ENCODE data around the gene CARS1. TPM values are rescaled to one million over a fixed set of nuclear protein-coding genes. Genes with fewer than 3 reads are reported as not detected.

The CARS1 gene
- polyA plus RNA-seq, 3 donors = 30.9 to 46.8 (median 35.7) TPM

DNA sequence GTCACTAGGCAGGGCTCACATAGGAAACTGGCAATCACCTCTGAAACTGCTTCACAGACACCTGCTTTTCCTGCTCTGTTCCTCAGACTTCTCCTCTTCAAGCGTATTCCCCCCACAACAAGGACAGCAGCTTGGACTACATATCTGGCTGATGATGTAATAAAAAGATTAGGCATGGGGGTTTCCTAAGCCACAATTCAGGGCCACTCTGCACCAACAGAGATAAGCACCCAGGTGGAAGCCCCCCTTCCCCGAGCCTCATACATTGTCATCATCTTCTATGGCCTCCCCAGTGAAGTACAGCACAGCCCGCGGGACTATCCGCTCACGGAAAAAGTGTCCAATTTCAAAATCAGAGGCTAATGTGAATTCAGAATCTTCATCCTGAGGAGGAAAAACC lies 103.0 kb downstream of the CARS1 start:
- intact Hi-C loops (cut with micrococcal nuclease) = no loop called here
- Histone ChIP-seq H3K9ac (ENCODE audit: insufficient read depth, low read length, poor library complexity, severe bottlenecking) (no peak overlapping the region), H3K27ac (ENCODE audit: low read depth in 1 of 2, low read length in 2 of 2) (peak overlapping the region in 1 of 2 donors; percentile 17), H3K4me2 (replicated peaks; ENCODE audit: extremely low read depth, low read length, poor library complexity, severe bottlenecking) (no peak overlapping the region), H3K36me3 (replicated peaks in 1 of 2; ENCODE audit: control insufficient read depth in 1 of 2, insufficient read depth in 2 of 2, low read length in 2 of 2) (peaks cover 83 to 94% of the 10 kb centered on the region in 2 donors), H3K4me3 (replicated peaks in 1 of 3; ENCODE audit: low read depth in 2 of 3, low read length in 3 of 3) (no peak overlapping the region), H4K20me1 (ENCODE audit: insufficient read depth, low read length) (peaks cover 9% of the 10 kb centered on the region), H3K27me3 (ENCODE audit: control insufficient read depth in 2 of 2, insufficient read depth in 2 of 2, low read length in 2 of 2) (no peaks in the 10 kb centered on the region), H3K9me3 (replicated peaks in 1 of 2; ENCODE audit: control insufficient read depth in 1 of 2, insufficient read depth in 1 of 2, low read length in 2 of 2) (no peaks in the 10 kb centered on the region), H3K4me1 (ENCODE audit: control insufficient read depth in 1 of 2, insufficient read depth in 2 of 2, low read length in 2 of 2) (peaks cover 29 to 37% of the 10 kb centered on the region in 2 donors), H3K79me2 (ENCODE audit: insufficient read depth, low read length) (peaks cover 5% of the 10 kb centered on the region), H2AFZ (ENCODE audit: insufficient read depth, low read depth, low read length, poor library complexity, severe bottlenecking) (no peak overlapping the region)
- TF ChIP-seq, protein P1, sequence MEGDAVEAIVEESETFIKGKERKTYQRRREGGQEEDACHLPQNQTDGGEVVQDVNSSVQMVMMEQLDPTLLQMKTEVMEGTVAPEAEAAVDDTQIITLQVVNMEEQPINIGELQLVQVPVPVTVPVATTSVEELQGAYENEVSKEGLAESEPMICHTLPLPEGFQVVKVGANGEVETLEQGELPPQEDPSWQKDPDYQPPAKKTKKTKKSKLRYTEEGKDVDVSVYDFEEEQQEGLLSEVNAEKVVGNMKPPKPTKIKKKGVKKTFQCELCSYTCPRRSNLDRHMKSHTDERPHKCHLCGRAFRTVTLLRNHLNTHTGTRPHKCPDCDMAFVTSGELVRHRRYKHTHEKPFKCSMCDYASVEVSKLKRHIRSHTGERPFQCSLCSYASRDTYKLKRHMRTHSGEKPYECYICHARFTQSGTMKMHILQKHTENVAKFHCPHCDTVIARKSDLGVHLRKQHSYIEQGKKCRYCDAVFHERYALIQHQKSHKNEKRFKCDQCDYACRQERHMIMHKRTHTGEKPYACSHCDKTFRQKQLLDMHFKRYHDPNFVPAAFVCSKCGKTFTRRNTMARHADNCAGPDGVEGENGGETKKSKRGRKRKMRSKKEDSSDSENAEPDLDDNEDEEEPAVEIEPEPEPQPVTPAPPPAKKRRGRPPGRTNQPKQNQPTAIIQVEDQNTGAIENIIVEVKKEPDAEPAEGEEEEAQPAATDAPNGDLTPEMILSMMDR (IDR thresholded peaks at IDR 0.05) = no peak
- Mint-ChIP-seq H3K36me3 (peaks cover 89 to 98% of the 10 kb centered on the region in 2 donors), H3K27ac (peak overlapping the region in 2 of 7 donors; percentile 19 to 57), H3K9me3 (no peaks in the 10 kb centered on the region), H3K4me1 (peaks cover 29% of the 10 kb centered on the region), H3K27me3 (ENCODE audit: low read depth in 3 of 3) (peaks cover 0 to 3% (median 0%) of the 10 kb centered on the region in 3 donors), H3K4me3 (no peak overlapping the region)
- WGBS (ENCODE audit: insufficient coverage) = 89% methylated on average over 5 of the region's 6 CpGs
- no peak for DNase-seq

DNA sequence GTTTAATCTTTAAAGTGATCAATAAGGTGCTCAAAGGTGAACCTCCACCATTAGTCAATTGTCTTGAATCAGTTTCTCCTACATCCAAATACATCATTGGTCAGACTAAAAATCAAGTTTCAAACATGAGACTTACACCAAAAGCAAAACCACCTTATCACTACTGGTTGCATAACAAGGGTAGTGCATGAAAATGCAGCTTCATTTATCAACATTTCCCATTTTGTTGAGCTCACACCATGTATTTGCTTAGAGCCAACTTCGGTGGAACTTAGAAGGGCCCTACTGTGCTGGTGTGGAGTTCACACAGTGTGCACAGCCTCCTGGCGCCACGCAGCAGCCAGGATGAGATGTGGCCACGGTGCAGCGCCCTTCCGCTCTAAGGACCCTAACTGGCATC lies 104.9 kb downstream of the CARS1 start:
- Histone ChIP-seq H3K4me2 (replicated peaks; ENCODE audit: extremely low read depth, low read length, poor library complexity, severe bottlenecking) (no peak overlapping the region), H2AFZ (ENCODE audit: insufficient read depth, low read depth, low read length, poor library complexity, severe bottlenecking) (no peak overlapping the region), H3K9ac (ENCODE audit: insufficient read depth, low read length, poor library complexity, severe bottlenecking) (no peak overlapping the region), H3K36me3 (replicated peaks in 1 of 2; ENCODE audit: control insufficient read depth in 1 of 2, insufficient read depth in 2 of 2, low read length in 2 of 2) (peaks cover 90 to 98% of the 10 kb centered on the region in 2 donors), H3K4me1 (ENCODE audit: control insufficient read depth in 1 of 2, insufficient read depth in 2 of 2, low read length in 2 of 2) (peaks cover 11 to 18% of the 10 kb centered on the region in 2 donors), H4K20me1 (ENCODE audit: insufficient read depth, low read length) (peaks cover 4% of the 10 kb centered on the region), H3K9me3 (replicated peaks in 1 of 2; ENCODE audit: control insufficient read depth in 1 of 2, insufficient read depth in 1 of 2, low read length in 2 of 2) (no peaks in the 10 kb centered on the region), H3K79me2 (ENCODE audit: insufficient read depth, low read length) (peaks cover 5% of the 10 kb centered on the region), H3K27ac (ENCODE audit: low read depth in 1 of 2, low read length in 2 of 2) (peak overlapping the region in 1 of 2 donors; percentile 45), H3K4me3 (replicated peaks in 1 of 3; ENCODE audit: low read depth in 2 of 3, low read length in 3 of 3) (no peak overlapping the region), H3K27me3 (ENCODE audit: control insufficient read depth in 2 of 2, insufficient read depth in 2 of 2, low read length in 2 of 2) (no peaks in the 10 kb centered on the region)
- peaks cover 97 to 98% of the 10 kb centered on the region in 2 donors for H3K36me3 Mint-ChIP-seq
- H3K9me3 Mint-ChIP-seq = no peaks in the 10 kb centered on the region
- 62% methylated on average over 6 of the region's 6 CpGs for WGBS (ENCODE audit: insufficient coverage)
- no peak overlapping the region for H3K4me3 Mint-ChIP-seq
- TF ChIP-seq, protein P1 (IDR thresholded peaks at IDR 0.05) = no peak
- intact Hi-C loops (cut with micrococcal nuclease) = no loop called here
- H3K27ac Mint-ChIP-seq = peak overlapping the region in 6 of 7 donors; percentile 37 to 82 (median 70)
- peaks cover 14% of the 10 kb centered on the region for H3K4me1 Mint-ChIP-seq
- H3K27me3 Mint-ChIP-seq (ENCODE audit: low read depth in 3 of 3) = peaks cover 0 to 3% (median 0%) of the 10 kb centered on the region in 3 donors
- peak in 1 of 3 donors; percentile 39 for DNase-seq

Measured in CD14-positive monocyte (primary cell).